OCI-LY1 (cell line): ENCODE results near the gene DMPK.

Source experiments
- CTCF ChIP-seq: fragments of 200-600 bp; sonication (generic), shearing (Covaris generic); IDR thresholded peaks from 2 replicates; pipeline ENCODE4 v1.5.1; 2017; ENCODE audit warnings: mild to moderate bottlenecking, antibody characterized with exemption, low read length, moderate library complexity, mixed read lengths
- EZH2 ChIP-seq: fragments of 200-600 bp; sonication (generic), shearing (Covaris generic); IDR thresholded peaks from 2 replicates; pipeline ENCODE4 v1.8.0; 2017; ENCODE audit warnings: borderline replicate concordance, mixed run types, mild to moderate bottlenecking, antibody characterized with exemption, low read length, moderate library complexity, mixed read lengths

GRCh38 chr19:45792470-45793177, 10.3 kb upstream of the DMPK start, which contains the start of gene DMWD:
- TF ChIP-seq EZH2, result no peak
- TF ChIP-seq CTCF, result no peak
